ENCODE results near the gene NUP62. TPM values are rescaled to one million over a fixed set of nuclear protein-coding genes. Genes with fewer than 3 reads are reported as not detected.
A peak's percentile ranks its signal among the peaks of the same experiment; 100 is the strongest.

Gene NUP62
- total and polyA plus RNA-seq, 10 donors = 17.3 to 60.9 (median 46.1) TPM

- no peaks in the 10 kb centered on the region for H3K27me3 ChIP-seq (replicated peaks in 1 of 7)
- H3K4me1 ChIP-seq = peaks cover 0 to 82% (median 39%) of the 10 kb centered on the region in 6 donors
- H3K36me3 ChIP-seq = peaks cover 0 to 100% (median 57%) of the 10 kb centered on the region in 6 donors
- peak overlapping the region in 1 of 8 donors; percentile 17 for H3K27ac ChIP-seq
- peak in 1 of 3 donors; percentile 44 for TF ChIP-seq POLR2AphosphoS5 (IDR thresholded peaks at IDR 0.05)
- no peak for TF ChIP-seq CTCF (IDR thresholded peaks at IDR 0.05 in 8 of 11, conservative IDR thresholded peaks at IDR 0.05 in 3 of 11)
- H3K4me3 ChIP-seq = no peak overlapping the region
- no peaks in the 10 kb centered on the region for H3K9me3 ChIP-seq
- WGBS, 5 donors = 85 to 96% (median 93%) methylated on average over 21 to 24 of the region's 24 CpGs
- no peak for DNase-seq
- intact Hi-C loops (cut with DNase I; ENCODE audit: low total_unique reads) = no loop called here
Observed at GRCh38 chr19:49920624-49921363, 8.5 kb downstream of the NUP62 start.

GRCh38 chr19:49918089-49918488 is 11.2 kb downstream of the NUP62 start:
- Histone ChIP-seq H3K36me3 (peaks cover 0 to 100% (median 46%) of the 10 kb centered on the region in 6 donors), H3K27ac (peak overlapping the region in 1 of 8 donors; percentile 11), H3K4me1 (peaks cover 2 to 68% (median 18%) of the 10 kb centered on the region in 6 donors), H3K27me3 (replicated peaks in 1 of 7) (no peaks in the 10 kb centered on the region), H3K4me3 (no peak overlapping the region), H3K9me3 (no peaks in the 10 kb centered on the region)
- DNase-seq = no peak
- WGBS, 5 donors = 89 to 94% (median 93%) methylated on average over 8 of the region's 8 CpGs
- no peak for TF ChIP-seq POLR2A (IDR thresholded peaks at IDR 0.05)
- intact Hi-C loops (cut with DNase I; ENCODE audit: low total_unique reads) = no loop called here

- peak overlapping the region in 1 of 8 donors; percentile 10 for H3K4me3 ChIP-seq
- peak overlapping the region in 4 of 8 donors; percentile 36 to 69 (median 50) for H3K27ac ChIP-seq
- intact Hi-C loops (cut with DNase I; ENCODE audit: low total_unique reads) = no loop called here
- H3K9me3 ChIP-seq = no peaks in the 10 kb centered on the region
- DNase-seq = no peak
- 54 to 75% (median 66%) methylated on average over 21 of the region's 21 CpGs for WGBS, 5 donors
- no peaks in the 10 kb centered on the region for H3K27me3 ChIP-seq (replicated peaks in 1 of 7)
- TF ChIP-seq CTCF (IDR thresholded peaks at IDR 0.05 in 8 of 11, conservative IDR thresholded peaks at IDR 0.05 in 3 of 11) (peak in 6 of 11 experiments; percentile 9 to 26 (median 14)), POLR2AphosphoS5 (IDR thresholded peaks at IDR 0.05) (peak in 1 of 3 donors; percentile 11), POLR2A (IDR thresholded peaks at IDR 0.05) (no peak)
- H3K4me1 ChIP-seq = peaks cover 8 to 68% (median 21%) of the 10 kb centered on the region in 6 donors
- peaks cover 0 to 100% (median 38%) of the 10 kb centered on the region in 6 donors for H3K36me3 ChIP-seq
Observed at GRCh38 chr19:49916839-49917733, 12.2 kb downstream of the NUP62 start.

GRCh38 chr19:49915271-49915670 is 14.0 kb downstream of the NUP62 start:
- peaks cover 0 to 91% (median 32%) of the 10 kb centered on the region in 6 donors for H3K36me3 ChIP-seq
- TF ChIP-seq POLR2AphosphoS5 (IDR thresholded peaks at IDR 0.05) (no peak), CTCF (IDR thresholded peaks at IDR 0.05 in 8 of 11, conservative IDR thresholded peaks at IDR 0.05 in 3 of 11) (no peak), POLR2A (IDR thresholded peaks at IDR 0.05) (no peak)
- H3K4me3 ChIP-seq = no peak overlapping the region
- H3K9me3 ChIP-seq = no peaks in the 10 kb centered on the region
- DNase-seq = no peak
- no peak overlapping the region for H3K27ac ChIP-seq
- peaks cover 20 to 73% (median 39%) of the 10 kb centered on the region in 6 donors for H3K4me1 ChIP-seq
- intact Hi-C loops (cut with DNase I; ENCODE audit: low total_unique reads) = no loop called here
- no peaks in the 10 kb centered on the region for H3K27me3 ChIP-seq (replicated peaks in 1 of 7)
- 96 to 97% (median 97%) methylated on average over 6 of the region's 6 CpGs for WGBS, 5 donors

Data from spleen (tissue), 11 donors.